NCI-H526 treated with DMSO at 0.1 percent for 48 hours (cell line): ENCODE measurements around the gene NAXD.
A peak's percentile ranks its signal among the peaks of the same experiment; 100 is the strongest.
"Not testable (repeated sequence)": the region's sequence is repeated elsewhere in the genome, so short reads cannot be mapped to it uniquely, and the experiment has no call there.

Source experiments
- DNase-seq: peaks from one replicate; lab custom pipeline; 2025; lab: John Stamatoyannopoulos, UW

NAXD gene

GRCh38 chr13:110644892-110645521 lies 29.7 kb downstream of the NAXD start:
- peak; percentile 75 for DNase-seq

- no peak for DNase-seq
Measured at GRCh38 chr13:110645750-110646149, 30.4 kb downstream of the NAXD start.

- no peak for DNase-seq
Measured at GRCh38 chr13:110646442-110647364, 31.4 kb downstream of the NAXD start.

GRCh38 chr13:110647365-110647737 lies 32.0 kb downstream of the NAXD start:
- DNase-seq = no peak

- DNase-seq = no peak
Measured at GRCh38 chr13:110648146-110648819, 32.9 kb downstream of the NAXD start.

GRCh38 chr13:110648848-110649421 lies 33.6 kb downstream of the NAXD start:
- no peak for DNase-seq

GRCh38 chr13:110649551-110649950 lies 34.2 kb downstream of the NAXD start:
- DNase-seq = no peak

GRCh38 chr13:110650436-110650835 lies 35.1 kb downstream of the NAXD start:
- DNase-seq = no peak

- DNase-seq = no peak
Measured at GRCh38 chr13:110651271-110651670, 35.9 kb downstream of the NAXD start.

GRCh38 chr13:110651726-110652230 lies 36.4 kb downstream of the NAXD start:
- no peak for DNase-seq

- DNase-seq = no peak
Measured at GRCh38 chr13:110652231-110652730, 36.9 kb downstream of the NAXD start.

- no peak for DNase-seq
Measured at GRCh38 chr13:110652764-110653163, 37.4 kb downstream of the NAXD start.

- DNase-seq = no peak
Measured at GRCh38 chr13:110653271-110653670, 37.9 kb downstream of the NAXD start.

- no peak for DNase-seq
Measured at GRCh38 chr13:110653851-110654250, 38.5 kb downstream of the NAXD start.

- DNase-seq = no peak
Measured at GRCh38 chr13:110657196-110657595, 41.9 kb downstream of the NAXD start.

GRCh38 chr13:110658218-110658911 lies 43.0 kb downstream of the NAXD start:
- not testable (repeated sequence) for DNase-seq

GRCh38 chr13:110661256-110661655 lies 45.9 kb downstream of the NAXD start:
- no peak for DNase-seq

GRCh38 chr13:110662091-110662490 lies 46.7 kb downstream of the NAXD start:
- no peak for DNase-seq

GRCh38 chr13:110662777-110663443 lies 47.6 kb downstream of the NAXD start:
- DNase-seq = no peak

- no peak for DNase-seq
Measured at GRCh38 chr13:110663491-110663890, 48.1 kb downstream of the NAXD start.

GRCh38 chr13:110664041-110664440 lies 48.7 kb downstream of the NAXD start:
- DNase-seq = no peak
